Activated T-cell treated with anti-CD3 and anti-CD28 coated beads for 48 hours (primary cell): ENCODE results near the gene MYO9A.
"Not testable (repeated sequence)": the region's sequence is repeated elsewhere in the genome, so short reads cannot be mapped to it uniquely, and the experiment has no call there.

ENCODE experiments used
- DNase-seq: peaks from one replicate; pipeline ENCODE4 v3.0.0-alpha.2; 2020; ENCODE audit warnings: low read depth

Gene MYO9A

DNA sequence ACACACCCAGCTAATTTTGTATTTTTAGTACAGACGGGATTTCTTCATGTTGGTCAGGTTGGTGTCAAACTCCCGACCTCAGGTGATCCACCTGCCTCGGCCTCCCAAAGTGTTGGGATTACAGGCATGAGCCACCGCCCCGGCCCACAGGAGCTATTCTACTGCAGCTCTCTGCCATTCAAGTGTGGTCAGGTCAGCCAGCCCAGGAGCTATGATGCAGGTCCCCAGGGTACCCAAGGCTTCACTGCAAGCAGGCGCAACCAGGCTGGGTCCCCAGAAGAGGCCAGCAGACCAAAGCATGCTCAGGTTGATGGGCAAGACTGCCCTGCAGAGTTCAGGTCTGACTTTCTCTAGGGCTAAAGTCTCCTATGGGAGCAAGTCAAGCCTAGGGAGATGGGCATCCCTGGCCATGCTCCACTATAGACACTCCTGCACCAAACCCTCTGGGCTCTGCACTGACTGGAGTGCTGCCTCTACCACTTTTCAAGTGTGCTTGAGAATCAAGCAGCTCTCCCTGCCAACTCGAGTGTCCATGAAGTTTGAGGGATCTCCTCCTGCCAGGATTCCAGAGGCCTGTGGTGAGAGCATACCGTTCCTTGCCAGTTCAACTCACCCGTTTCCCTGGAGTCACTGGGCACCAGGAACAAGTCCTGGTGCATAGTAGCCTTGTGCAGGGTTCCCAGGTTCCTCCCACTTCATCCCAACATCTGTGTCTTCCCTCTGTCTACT is 30.9 kb downstream of the MYO9A start:
- DNase-seq = no peak

DNA sequence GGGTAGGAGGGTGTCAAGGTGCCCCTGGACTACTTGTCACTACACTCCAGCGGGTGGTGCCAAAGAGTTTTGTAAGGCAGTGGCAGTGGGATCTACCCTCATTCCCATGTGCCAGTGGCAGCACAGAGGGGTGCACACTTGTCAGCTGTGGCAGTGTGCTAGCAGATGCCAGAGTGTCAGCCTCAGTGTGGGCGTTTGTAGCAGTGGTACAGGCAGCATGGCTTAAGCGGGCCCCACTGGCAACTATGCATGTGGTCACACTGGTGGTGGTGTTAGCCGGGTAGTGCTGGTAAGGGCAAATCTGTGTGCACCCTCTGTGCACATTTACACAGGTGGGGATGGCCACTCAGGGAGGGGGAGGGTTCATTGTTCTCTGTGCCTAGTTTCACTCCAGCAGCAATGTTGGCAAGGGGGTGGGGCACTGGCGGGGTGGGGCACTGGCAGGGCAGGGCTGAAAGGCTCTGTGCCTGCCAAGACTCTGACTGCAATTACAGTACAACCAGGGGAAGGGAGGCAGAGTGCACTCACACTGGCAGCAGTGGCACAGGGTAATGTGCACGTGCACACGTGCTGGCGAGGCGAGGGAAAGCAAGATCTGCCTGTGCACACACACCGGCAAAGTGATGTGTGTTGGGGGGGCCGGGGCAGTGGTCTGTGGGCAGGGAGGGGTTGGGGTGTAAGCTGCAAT is 31.8 kb downstream of the MYO9A start:
- no peak for DNase-seq

DNA sequence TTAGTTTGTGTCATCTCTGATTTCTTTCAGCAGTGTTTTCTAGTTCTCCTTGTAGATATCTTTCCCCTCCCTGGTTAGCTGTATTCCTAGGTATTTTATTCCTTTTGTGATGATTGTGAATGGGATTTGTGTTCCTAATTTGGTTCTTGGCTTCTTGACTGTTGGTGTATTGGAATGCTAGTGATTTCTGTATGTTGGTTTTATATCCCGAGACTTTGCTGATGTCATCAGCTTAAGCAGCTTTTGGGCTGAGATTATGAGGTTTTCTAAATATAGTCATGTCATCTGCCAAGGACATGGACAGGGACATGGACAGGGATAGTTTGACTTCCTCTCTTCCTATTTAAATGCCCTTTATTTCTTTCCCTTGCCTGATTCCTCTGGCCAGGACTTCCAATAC is 35.8 kb downstream of the MYO9A start:
- no peak for DNase-seq

DNA sequence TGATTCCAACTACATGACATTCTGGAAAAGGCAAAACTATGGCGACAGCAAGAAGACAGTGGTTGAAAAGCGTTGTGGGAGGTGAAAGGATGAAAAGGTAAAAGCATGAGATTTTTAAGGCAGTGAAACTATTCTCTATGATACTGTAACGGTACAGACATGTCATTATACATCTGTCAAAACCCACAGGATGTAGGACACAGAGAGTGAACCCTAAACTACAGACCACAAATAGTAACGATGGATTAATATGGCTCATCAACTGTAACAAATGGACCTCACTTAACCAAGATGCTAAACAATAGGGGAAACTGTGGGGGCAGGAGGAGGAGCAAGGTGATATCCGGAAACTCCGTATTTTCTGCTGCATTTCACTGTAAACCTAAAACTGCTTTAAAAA is 39.1 kb downstream of the MYO9A start:
- DNase-seq = no peak

DNA sequence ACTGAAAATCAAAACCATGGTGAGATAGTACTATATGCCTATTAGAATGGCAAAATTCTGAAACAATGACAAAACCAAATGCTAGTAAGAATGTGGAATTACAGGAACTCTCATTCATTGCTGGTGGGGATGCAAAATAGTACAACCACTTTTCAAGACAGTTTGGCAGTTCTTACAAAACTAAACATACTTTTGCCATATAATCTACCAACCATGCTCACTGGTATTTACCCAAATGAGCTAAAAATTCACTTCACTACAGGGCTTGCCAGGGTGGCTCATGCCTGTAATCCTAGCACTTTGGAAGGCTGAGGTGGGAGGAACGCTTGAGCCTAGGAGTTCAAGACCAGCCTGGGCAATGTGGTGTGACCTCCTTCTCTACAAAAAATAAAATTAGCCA is 40.0 kb downstream of the MYO9A start:
- DNase-seq = no peak

DNA sequence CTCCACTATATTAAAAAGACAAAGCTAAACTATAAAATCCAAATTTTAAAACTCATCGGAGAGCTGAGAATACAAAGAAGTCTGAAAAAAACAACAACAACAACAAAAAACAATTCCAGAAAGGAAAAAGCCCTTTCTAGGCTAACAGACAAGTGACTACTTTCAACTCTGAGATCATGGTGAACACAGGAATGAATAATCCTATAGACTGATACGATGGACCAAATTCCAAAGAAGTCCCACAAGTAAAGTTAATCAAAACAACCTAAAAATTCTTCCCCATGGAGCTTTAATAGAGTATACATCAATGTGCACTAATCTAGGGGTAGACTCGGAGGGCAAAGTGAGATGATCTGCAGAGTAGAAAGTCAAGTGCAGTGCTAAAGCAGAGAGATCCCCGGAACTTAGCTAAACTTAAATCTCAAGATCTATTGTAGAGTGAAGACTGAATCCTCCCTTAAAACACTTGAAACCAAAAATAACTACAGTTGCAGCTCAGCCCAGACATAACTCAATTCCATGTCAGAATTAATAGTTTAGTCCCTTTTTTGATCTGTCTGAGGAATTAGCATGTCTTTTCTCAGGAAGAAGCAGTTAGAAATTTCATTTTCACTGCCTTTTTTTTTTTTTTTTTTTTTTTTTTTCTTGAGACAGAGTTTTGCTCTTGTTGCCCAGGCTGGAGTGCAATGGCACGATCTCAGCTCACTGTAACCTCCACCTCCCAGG is 43.5 kb downstream of the MYO9A start:
- no peak for DNase-seq

DNA sequence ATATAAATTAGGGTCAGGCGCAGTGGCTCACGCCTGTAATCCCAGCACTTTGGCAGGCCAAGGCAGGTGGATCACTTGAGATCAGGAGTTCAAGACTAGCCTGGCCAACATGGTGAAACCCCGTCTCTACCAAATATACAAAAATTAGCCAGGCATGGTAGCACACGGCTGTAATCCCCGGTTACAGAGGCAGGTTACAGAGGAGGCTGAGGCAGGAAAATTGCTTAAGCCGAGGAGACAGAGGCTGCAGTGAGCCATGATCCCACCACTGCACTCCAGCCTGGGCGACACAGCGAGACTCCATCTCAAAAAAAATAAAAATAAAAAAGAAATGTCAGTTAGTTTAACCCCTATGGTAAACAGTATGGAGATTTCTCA is 46.5 kb downstream of the MYO9A start:
- DNase-seq = not testable (repeated sequence)

DNA sequence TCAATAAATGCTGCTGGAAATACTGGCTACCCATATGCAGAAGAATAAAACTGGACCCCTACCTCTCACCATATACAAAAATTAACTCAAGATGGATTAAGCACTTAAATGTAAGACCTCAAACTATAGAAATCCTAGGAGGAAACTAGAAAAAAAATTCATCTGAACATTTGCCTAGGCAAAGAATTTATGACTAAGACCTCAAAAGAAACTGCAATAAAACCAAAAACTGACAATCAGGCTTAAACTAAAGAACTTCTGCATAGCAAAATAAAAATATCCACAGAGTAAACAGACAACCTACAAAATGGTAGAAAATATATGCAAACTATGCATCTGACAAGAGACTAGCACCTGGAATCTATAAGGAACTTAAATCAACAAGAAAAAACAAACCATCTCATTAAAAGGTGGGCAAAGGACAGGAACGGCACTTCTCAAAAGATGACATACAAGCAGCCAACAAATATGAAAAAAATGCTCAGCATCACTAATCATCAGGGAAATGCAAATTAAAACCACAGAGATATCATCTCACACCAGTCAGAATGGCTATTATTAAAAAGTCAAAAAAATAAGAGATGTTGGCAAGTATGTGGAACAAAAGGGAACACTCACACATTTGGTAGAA is 47.0 kb downstream of the MYO9A start:
- no peak for DNase-seq

DNA sequence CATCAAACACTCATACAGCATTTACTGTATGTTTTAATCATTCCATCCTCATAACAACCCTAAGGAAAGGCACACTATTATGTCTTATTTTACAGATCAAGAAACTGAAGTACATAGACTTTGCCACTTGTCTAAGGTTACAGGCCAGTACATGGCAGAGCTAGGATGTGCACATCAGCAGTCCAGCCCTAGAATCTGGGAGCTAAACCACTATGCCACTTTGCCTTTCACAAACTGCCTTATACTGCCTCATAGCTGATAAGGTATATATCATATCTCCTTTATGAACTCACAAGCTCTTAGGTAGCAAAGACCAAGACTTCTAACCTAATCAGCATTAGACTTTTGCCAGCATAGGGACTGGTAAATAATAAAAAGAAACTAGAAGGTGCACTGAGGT is 49.1 kb downstream of the MYO9A start:
- no peak for DNase-seq

DNA sequence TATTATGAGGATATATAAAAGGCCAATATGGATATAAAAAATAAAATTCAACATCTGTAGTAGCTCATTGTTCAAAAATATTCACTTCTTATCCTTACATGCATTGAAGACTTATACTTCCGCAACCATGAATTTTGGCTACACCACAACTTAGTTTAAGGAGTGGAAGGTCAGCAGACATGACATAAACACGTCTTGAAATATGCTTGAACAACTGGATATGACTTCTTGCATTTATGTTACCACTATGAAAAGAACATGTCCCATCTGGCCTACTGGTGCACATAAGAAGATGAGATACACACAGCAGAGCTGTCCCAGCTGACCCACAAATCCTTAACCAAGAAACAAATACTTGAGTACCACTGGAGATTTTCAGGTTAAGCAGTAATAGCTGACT is 52.1 kb downstream of the MYO9A start:
- DNase-seq = no peak

DNA sequence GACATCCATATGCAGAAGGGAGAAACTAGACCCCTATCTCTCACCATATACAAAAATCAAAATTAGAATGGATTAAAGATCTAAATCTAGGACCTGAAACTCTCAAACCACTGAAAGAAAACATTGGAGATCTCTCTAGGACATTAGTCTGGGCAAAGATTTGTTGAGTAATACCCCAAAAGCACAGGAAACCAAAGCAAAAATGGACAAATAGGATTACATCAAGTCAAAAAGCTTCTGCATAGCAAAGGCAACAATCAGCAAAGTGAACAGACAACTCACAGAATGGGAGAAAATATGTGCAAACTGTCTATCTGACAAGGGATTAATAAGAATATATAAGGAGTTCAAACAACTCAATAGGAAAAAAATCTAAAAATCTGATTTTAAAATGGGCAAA is 54.8 kb downstream of the MYO9A start:
- no peak for DNase-seq

DNA sequence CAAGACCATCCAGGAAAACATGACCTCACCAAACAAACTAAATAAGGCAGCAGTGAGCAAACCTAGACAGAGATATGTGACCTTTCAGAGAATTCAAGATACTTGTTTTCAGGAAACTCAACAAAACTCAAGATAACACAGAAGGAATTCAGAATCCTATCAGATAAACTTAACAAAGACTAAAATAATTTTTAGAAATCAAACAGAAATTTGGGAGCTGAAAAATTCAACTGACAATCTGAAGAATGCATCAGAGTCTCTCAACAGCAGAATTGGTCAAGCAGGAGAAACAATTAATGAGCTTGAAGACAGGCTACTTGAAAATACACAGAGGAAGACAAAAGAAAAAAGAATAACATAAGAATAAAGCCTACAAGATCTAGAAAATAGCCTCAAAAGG is 55.6 kb downstream of the MYO9A start:
- DNase-seq = no peak

DNA sequence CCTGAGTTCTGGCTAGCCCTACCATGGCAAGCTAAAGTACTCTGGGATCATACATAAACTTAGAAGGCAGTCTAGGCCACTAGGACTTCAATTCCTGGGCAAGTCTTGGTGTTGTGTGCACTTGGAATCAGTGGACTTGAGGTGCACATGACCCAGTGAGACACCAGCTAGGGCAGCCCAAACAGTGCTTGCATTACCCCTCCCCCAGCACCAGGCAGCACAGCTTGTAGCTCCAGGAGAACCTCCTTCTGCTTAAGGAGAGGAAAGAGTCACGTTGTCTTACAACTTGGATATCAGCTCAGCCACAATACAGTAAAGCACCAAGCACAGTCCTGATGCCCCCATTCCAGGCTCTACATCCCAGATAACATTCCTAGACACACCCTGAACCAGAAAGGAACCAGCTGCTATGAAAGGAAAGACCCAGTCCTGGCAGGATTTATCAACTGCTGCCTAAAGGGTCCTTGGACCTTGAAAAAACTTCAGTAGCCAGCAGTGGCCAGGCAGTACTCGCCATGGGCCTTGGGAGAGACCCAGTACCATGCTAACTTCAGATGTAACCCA is 57.2 kb downstream of the MYO9A start:
- no peak for DNase-seq

DNA sequence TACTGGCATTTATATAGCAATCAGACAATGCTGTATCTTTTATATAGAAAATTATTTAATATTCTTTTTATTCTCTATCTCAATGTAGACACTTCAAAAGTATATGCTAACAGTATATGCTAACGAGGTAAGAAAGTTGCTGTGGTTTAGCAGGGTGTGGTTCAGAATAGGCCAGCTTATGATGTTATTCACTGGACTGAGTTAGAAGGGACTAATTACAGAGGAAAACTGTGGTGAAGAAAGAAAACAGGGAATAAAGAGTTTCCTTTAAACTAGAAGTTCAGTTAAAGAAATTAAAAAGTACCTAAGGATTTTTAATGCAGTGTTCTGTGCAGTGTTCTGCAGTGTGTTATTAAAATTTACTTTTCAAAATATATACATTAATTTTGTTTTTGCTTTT is 59.4 kb downstream of the MYO9A start:
- no peak for DNase-seq

DNA sequence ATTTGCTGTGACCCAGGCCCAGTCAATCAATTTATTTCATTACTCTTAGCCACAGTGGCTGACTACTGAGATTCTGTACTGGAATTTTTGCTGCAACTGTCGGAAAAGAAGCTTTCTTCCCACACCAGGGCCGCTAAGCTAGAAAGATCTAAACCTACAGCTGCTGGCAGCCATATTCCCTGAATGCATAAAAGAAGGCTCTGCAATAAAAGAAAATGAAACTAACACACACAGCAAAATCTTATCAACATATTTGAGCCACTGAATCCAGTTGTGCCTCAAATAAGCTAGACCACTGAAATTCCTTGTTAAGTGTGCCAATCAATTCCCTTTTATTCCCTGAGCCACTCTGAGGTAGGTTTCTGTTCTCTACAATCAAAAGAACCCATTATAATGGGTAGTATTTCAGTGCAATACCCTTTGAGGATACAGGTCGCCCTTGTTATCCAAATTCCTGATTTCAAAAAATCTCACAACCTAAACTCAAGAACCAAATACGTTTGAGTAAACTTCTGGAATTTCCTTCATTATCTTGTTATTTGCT is 60.3 kb downstream of the MYO9A start:
- DNase-seq = no peak

DNA sequence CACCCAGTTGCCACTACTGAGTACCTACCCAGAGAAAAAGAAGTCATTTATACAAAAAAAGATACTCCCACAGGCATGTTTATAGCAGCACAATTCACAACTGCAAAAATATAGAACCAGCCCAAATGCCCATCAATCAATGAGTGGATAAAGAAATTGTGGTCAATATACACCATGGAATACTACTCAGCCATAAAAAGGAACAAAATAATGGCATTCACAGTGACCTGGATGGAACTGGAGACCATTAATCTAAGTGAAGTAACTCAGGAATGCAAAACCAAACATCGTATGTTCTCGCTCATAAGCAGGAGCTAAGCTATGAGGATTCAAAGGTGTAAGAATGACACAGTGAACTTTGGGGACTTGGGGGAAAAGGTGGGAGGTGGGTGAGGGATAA is 61.7 kb downstream of the MYO9A start:
- DNase-seq = not testable (repeated sequence)

DNA sequence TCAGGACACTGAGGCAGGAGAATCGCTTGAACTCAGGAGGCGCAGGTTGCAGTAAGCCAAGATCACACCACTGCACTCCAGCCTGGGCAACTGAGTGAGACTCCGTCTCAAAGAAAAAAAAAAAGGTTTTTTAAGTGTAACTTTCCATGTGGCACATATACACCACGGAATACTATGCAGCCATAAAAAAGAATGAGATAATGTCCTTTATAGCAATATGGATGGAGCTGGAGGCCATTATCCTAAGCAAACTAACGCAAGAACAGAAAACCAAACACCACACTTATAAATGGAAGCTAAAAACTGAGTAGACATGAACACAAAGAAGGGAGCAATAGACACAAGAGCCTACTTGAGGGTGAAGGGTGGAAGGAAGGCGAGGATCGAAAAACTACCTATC is 64.7 kb downstream of the MYO9A start:
- not testable (repeated sequence) for DNase-seq

DNA sequence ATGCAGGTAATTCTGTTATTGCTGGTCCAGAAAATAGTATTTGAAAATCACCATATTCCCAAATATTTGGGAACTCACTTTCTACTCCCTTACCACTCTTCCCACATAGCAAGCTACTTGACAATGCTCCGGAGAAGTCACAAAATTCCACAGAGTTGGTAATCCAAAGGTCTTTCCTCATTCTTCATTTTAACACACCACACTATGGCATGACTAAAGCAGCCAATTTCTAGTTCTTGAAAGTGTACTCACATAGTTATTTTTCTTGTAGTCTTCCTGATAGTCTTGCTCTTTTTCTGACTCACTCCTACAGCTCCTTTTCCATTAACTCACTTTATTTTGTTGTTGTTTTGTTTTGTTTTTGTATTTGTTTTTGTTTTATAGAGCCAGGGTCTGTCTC is 67.2 kb downstream of the MYO9A start:
- DNase-seq = no peak

DNA sequence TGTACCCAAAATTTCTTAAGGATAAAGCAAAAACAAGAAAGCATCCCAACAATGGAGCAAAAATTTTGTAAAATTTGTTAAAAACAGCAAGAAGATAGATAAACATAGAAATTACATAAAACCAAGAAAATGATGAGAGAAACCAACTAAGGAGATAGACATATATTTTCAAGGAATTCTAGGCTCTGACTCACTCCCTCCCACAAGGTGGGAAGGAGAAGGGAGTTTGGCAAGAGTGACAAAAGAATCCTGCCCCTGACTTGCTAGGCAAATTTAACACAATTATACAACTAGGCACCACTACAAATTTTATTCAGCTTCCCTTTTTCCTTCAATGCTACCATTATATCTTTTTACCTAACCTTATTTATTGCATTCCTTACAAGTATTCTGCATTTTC is 70.9 kb downstream of the MYO9A start:
- no peak for DNase-seq

DNA sequence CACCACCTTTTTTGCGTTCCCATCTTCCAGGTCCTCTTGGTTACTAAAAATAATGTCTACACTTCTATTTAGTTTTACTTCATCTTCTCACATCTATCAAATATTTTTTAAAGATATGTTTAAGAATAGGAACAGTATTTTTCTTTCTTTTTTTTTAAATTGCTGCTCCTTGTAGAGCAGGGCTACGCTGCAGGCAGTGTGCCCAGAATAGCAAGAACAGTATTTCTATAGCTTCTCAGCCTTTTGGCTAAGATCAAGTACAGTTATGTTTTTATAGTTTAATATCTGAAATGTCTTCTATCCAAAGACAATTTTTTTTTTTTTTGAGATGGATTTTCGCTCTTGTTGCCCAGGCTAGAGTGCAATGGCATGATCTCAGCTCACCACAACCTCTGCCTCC is 73.0 kb downstream of the MYO9A start:
- DNase-seq = no peak

DNA sequence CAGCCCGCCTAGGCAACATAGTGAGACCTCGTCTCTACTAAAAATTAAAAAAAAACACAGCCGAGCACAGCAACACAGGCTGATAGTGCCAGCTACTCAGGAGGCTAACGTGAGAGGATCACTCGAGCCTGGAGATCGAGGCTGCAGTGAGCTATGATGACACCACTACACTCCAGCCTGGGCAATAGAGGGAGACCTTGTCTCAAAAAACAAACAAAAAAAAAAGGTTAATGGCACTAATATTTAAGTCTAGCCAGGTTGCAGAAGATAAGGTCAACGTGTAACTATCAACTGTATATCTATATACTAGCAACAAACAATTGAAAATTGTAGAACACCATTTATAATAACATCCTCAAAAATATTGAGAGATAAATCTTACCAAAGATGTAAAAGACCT is 75.1 kb downstream of the MYO9A start:
- DNase-seq = no peak

DNA sequence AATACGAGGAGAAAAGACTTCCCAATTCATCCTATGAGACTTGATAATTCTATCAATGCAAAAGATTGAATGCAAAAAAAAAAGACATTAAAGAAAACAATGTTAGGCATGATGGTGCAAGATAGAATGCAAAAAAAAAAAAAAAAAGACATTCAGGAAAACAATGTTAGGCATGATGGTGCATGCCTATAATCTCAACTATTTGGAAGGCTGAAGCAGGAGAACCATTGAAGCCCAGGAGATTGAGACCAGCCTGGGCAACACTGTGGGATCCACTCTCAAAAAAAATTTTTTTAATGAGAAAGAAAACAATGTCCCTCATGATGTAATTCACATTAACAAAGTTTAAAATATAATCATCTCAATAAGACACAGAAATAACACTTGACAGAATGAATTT is 75.9 kb downstream of the MYO9A start:
- DNase-seq = no peak
